HG02763 (cell line): ENCODE measurements around the gene DLGAP1.
"Not testable (repeated sequence)": the region's sequence is repeated elsewhere in the genome, so short reads cannot be mapped to it uniquely, and the experiment has no call there.

Experiments
- ATAC-seq: cut with Tn5 transposase; IDR thresholded peaks from one replicate; pipeline ENCODE4 v1.9.1; 2021; ENCODE audit warnings: mild to moderate bottlenecking, moderate library complexity; ENCODE audit not compliant: unreplicated experiment

Gene DLGAP1

GRCh38 chr18:3667255-3668137 is 787.6 kb downstream of the DLGAP1 start:
- no peak for ATAC-seq

GRCh38 chr18:3666526-3667254 is 788.4 kb downstream of the DLGAP1 start:
- no peak for ATAC-seq

- ATAC-seq, result peak; percentile 71
Observed at GRCh38 chr18:3665780-3666525, 789.2 kb downstream of the DLGAP1 start.

GRCh38 chr18:3665204-3665603 is 789.9 kb downstream of the DLGAP1 start:
- ATAC-seq, result no peak

GRCh38 chr18:3664563-3665178 is 790.4 kb downstream of the DLGAP1 start:
- ATAC-seq, result no peak

- no peak for ATAC-seq
Observed at GRCh38 chr18:3663870-3664512, 791.1 kb downstream of the DLGAP1 start.

GRCh38 chr18:3661989-3662388 is 793.1 kb downstream of the DLGAP1 start:
- no peak for ATAC-seq

- no peak for ATAC-seq
Observed at GRCh38 chr18:3660739-3661515, 794.2 kb downstream of the DLGAP1 start.

GRCh38 chr18:3658529-3658928 is 796.6 kb downstream of the DLGAP1 start:
- no peak for ATAC-seq

- ATAC-seq, result no peak
Observed at GRCh38 chr18:3655254-3656050, 799.7 kb downstream of the DLGAP1 start.

GRCh38 chr18:3654442-3655253 is 800.5 kb downstream of the DLGAP1 start:
- no peak for ATAC-seq

GRCh38 chr18:3653851-3654441 is 801.2 kb downstream of the DLGAP1 start:
- no peak for ATAC-seq

GRCh38 chr18:3653263-3653850 is 801.8 kb downstream of the DLGAP1 start:
- ATAC-seq, result no peak

- ATAC-seq, result no peak
Observed at GRCh38 chr18:3652380-3653262, 802.5 kb downstream of the DLGAP1 start.

GRCh38 chr18:3651266-3651665 is 803.8 kb downstream of the DLGAP1 start:
- no peak for ATAC-seq

GRCh38 chr18:3650521-3651042 is 804.5 kb downstream of the DLGAP1 start:
- ATAC-seq, result not testable (repeated sequence)
